Mucosa of descending colon (tissue), 3 donors: Measurements from ENCODE around the gene ADAM10. TPM values are rescaled to one million over a fixed set of nuclear protein-coding genes. Genes with fewer than 3 reads are reported as not detected.

Experiments
- ATAC-seq: fragments of 200-7000 bp; cut with Tn5 transposase; one replicate; pipeline ENCODE4 v1.9.1; 2020; ENCODE audit warnings: mild to moderate bottlenecking, moderate library complexity
- DNase-seq, 3 donors: peaks; one replicate each; pipeline ENCODE4 v3.0.0-alpha.2; 2020
- H3K36me3 ChIP-seq: fragments of 200-600 bp; one replicate; pipeline ENCODE4 v1.8.0; 2021; ENCODE audit warnings: low read depth, mild to moderate bottlenecking
- H3K4me1 ChIP-seq: fragments of 200-600 bp; one replicate; pipeline ENCODE4 v1.8.0; 2021; ENCODE audit warnings: low read depth, mild to moderate bottlenecking
- H3K4me3 ChIP-seq: fragments of 200-600 bp; one replicate; pipeline ENCODE4 v1.8.0; 2021; ENCODE audit warnings: mild to moderate bottlenecking
- H3K9me3 ChIP-seq: fragments of 200-600 bp; one replicate; pipeline ENCODE4 v1.8.0; 2021; ENCODE audit warnings: mild to moderate bottlenecking
- intact Hi-C, 2 donors: fragments of 100-400 bp; cut with DNase I in 1 of 2; cut with micrococcal nuclease in 1 of 2; formaldehyde crosslinking; loops; one replicate each; pipeline versions ENCODE4 v1.11.0 to v1.11.1; 2022; cut with DNase I, micrococcal nuclease
- total RNA-seq, 3 donors: library from RNA; stranded (reverse); fragmentation: NEBNext Ultra II Directional in 2 of 3; extraction: Animal tissue kit (Norgen Biotek cat#: 25700) in 2 of 3; gene quantifications; one replicate each; pipeline versions ENCODE4 v1.2.1 to v1.2.4, GENCODE V29; 2021 to 2023
- TF ChIP-seq, protein P1 (sequence below): fragments of 200-600 bp; IDR thresholded peaks from one replicate; pipeline ENCODE4 v1.8.0; 2022; ENCODE audit warnings: antibody characterized with exemption, mild to moderate bottlenecking
- donor health status: DM: no; HTN: no; CAD: no; lungs with moderate emphysema.
- donor health status: DM: no; HTN: no; CAD: no.
- donor health status: DM: no; HTN: yes; CAD: no.

The ADAM10 gene
- total RNA-seq, 3 donors from 2014 or later: 109 to 178 (median 143) TPM

DNA sequence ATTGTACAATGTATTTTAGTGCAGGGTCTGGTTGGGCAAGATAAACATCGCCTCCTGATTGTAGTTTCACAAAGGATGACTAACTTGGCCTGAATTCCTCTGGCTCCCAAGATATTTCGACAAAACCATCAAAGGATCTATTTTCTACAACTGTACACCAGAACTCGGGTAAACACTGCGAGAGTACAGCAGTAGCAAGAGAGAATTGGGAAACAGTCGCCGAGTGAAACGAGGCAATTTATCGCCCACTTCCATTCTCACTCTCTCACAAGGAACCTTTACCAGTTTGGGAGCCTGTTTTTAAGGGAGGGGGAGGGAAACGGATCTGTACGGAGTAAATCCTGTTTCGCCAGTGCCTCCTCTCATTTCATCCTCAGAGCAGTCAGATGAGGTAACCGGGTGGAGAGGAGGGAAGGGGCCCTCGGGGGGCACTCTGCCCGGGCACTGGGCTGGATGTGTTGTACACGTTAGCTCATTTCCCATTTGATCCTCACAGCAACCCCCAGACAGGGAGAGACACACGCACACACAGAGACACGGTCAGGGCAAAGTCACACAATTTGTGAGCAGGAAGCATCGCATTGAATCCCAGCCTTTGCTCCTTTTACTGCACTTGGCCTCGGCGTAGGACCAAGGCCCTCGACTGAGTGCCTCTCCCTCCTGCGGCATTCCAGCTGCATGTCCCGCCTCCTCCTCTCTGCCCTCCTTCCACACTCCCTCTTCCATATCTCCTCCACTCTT lies 197.6 kb downstream of the ADAM10 start:
- no peak overlapping the region for H3K4me3 ChIP-seq

DNA sequence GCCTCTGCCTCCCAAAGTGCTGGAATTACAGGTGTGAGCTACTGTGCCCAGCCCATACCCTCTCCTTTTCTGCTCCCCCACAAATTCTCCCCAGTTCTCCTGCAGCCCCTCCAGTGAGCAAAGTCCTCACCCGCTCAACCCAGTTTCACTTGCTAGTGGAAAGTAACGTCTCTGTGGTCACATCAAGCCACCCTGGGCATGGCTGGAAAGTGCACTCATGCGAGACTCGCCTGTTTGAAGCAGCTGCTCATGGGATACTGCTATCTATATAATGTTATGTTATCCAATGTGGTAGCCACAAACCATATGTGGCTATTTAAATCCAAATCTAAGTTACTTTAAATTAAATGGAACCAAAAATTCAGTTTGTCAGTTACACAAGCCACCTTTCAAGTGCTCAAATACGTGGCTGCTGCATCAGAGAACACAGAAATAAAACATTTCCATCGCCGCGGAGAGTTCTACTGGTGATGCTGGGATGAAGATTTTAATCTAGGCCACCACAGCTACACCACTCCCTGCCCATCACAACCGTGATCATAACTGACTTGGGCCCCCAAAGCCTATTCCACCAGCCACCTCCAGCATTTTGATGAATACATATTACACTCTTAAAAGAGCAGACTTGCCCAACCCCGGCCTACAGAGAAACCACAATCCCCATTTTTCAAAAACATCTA lies 198.3 kb downstream of the ADAM10 start:
- DNase-seq (no peak), ATAC-seq (no peak)
- Histone ChIP-seq H3K36me3 (no peaks in the 10 kb centered on the region), H3K4me1 (peaks cover 25% of the 10 kb centered on the region), H3K9me3 (no peaks in the 10 kb centered on the region), H3K4me3 (no peak overlapping the region)
- intact Hi-C loops: loop anchor here in 1 of 2 donors (10.0 kb wide), 1 partner anchor 106 kb away; no protein-coding TSS in a partner anchor
- TF ChIP-seq, protein P1, sequence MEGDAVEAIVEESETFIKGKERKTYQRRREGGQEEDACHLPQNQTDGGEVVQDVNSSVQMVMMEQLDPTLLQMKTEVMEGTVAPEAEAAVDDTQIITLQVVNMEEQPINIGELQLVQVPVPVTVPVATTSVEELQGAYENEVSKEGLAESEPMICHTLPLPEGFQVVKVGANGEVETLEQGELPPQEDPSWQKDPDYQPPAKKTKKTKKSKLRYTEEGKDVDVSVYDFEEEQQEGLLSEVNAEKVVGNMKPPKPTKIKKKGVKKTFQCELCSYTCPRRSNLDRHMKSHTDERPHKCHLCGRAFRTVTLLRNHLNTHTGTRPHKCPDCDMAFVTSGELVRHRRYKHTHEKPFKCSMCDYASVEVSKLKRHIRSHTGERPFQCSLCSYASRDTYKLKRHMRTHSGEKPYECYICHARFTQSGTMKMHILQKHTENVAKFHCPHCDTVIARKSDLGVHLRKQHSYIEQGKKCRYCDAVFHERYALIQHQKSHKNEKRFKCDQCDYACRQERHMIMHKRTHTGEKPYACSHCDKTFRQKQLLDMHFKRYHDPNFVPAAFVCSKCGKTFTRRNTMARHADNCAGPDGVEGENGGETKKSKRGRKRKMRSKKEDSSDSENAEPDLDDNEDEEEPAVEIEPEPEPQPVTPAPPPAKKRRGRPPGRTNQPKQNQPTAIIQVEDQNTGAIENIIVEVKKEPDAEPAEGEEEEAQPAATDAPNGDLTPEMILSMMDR: no peak

More for the DNA sequence above, 197.6 kb downstream of the ADAM10 start:
- ATAC-seq: peak; percentile 94
- intact Hi-C loops: loop anchor here in 1 of 2 donors (10.0 kb wide), 1 partner anchor 107 kb away; no protein-coding TSS in a partner anchor
- peak; percentile 80 to 83 (median 82) for DNase-seq
- Histone ChIP-seq H3K36me3 (no peaks in the 10 kb centered on the region), H3K9me3 (no peaks in the 10 kb centered on the region), H3K4me1 (peaks cover 25% of the 10 kb centered on the region)
- TF ChIP-seq, protein P1: no peak

DNA sequence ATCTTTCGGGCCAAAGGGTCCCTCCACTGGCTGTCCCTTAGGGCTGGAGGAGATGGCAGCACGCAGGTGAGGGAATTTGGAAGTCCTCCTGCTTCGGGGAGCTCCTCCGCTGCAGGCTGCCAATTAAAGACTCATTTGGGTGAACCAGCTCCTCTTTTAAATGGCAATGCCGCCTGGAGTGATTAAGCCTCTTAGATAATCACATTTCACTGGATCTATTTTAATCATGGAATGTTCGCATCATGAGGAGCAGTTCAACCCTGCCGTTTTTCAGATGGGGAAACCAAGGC lies 199.8 kb downstream of the ADAM10 start:
- TF ChIP-seq, protein P1: no peak
- ATAC-seq: no peak
- H3K4me3 ChIP-seq: no peak overlapping the region

DNA sequence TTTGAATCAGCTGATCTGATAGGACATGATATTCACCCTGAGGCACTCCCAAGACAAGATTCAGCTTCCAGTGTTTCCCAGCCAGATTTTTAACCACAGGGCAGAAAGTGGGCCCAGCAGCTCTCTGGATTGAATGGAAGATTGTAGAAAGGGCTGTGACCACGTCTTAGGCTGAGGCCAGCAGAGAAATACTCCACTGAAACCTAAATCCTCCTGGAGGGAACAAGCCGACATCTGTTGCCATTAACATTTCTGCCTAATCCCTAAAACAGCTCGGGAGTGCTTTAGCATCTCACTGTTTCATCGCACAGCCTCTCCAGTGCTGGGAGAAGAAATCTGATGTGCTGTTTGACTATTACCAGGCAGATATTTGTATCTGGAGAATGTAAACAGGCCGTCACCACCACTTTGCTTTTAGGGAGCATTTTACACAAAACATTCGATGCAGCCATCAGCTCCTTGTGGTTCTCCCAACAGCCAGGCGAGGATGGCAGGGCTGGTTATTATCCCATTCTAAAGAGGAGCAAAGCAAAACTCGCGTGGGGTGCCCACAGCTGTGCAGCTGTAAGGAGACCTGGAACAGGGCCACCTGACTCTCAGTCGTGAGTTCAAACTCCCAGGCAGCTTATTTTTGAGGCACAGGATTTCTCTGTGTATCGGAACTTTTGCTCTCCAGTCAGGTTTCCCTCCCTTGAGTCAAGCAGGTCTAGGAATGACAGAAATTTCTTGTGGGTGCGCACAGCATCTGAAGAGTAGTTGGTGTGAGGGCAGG lies 200.3 kb downstream of the ADAM10 start:
- DNase-seq (no peak), ATAC-seq (no peak)
- TF ChIP-seq, protein P1: no peak
- intact Hi-C loops: no loop called here
- no peaks in the 10 kb centered on the region for H3K36me3 ChIP-seq
- H3K9me3 ChIP-seq: no peaks in the 10 kb centered on the region
- H3K4me3 ChIP-seq: no peak overlapping the region
- peaks cover 17% of the 10 kb centered on the region for H3K4me1 ChIP-seq

More for the DNA sequence above, 199.8 kb downstream of the ADAM10 start:
- no peak for DNase-seq
- no peaks in the 10 kb centered on the region for H3K36me3 ChIP-seq
- H3K4me1 ChIP-seq: peaks cover 17% of the 10 kb centered on the region
- H3K9me3 ChIP-seq: no peaks in the 10 kb centered on the region
- intact Hi-C loops: loop anchor here in 1 of 2 donors (10.0 kb wide), 1 partner anchor 105 kb away; no protein-coding TSS in a partner anchor

DNA sequence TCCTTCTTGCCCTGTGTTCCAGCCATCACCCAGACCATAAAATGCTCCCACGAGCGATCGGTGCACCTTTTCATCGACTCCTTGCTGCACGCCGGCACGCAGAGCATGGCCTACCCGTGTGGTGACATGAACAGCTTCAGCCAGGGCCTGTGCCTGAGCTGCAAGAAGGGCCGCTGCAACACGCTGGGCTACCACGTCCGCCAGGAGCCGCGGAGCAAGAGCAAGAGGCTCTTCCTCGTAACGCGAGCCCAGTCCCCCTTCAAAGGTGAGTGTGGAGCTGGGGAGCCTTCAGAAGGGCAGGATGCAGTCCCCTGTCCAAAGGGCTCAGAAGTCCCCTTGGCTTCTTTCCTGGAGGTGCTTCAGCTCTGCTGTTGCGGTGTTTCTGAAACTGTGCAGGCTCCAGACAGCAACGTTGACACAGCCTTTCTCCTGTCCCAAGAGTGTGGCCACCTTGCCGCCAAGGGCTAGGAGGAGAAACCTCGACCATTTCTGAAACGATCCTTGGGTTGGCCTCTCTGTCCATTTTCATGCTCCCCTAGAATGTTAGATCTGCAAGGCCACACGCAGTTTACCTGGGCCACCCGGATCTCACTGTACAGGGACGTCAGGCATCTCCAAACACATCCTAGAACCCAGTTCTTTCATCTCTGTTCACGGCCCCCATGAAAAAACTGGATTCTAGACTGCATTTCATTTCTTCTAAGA lies 201.0 kb downstream of the ADAM10 start:
- ATAC-seq (no peak), DNase-seq (no peak)
- H3K9me3 ChIP-seq: no peaks in the 10 kb centered on the region
- H3K4me3 ChIP-seq: no peak overlapping the region
- intact Hi-C loops: no loop called here
- peaks cover 17% of the 10 kb centered on the region for H3K4me1 ChIP-seq
- TF ChIP-seq, protein P1: no peak
- H3K36me3 ChIP-seq: no peaks in the 10 kb centered on the region
